Panc1 (cell line): ENCODE measurements around the gene FARS2. TPM values are rescaled to one million over a fixed set of nuclear protein-coding genes. Genes with fewer than 3 reads are reported as not detected.

Experiments
- ATAC-seq: fragments of 200-7000 bp; cut with Tn5 transposase; 2 replicates; pipeline ENCODE4 v1.9.1; 2020; ENCODE audit warnings: mild to moderate bottlenecking, moderate library complexity
- BruUV-seq: library from RNA; stranded (reverse); fragments of 400-500 nt; replicated peaks from 2 replicates; lab custom pipeline; 2021; lab: Mats Ljungman, UMichigan
- CTCF ChIA-PET: fragments of 300-600 bp; sonication (Branson Sonifier 250); formaldehyde crosslinking; loops from one replicate; lab custom pipeline; 2022; ENCODE audit warnings: antibody characterized with exemption; lab: Charles Lee
- POLR2A ChIA-PET: fragments of 300-600 bp; sonication (Branson Sonifier 250); formaldehyde crosslinking; loops from one replicate; lab custom pipeline; 2022; ENCODE audit warnings: antibody characterized with exemption; lab: Charles Lee
- DNase-seq: peaks from one replicate; pipeline ENCODE4 v3.0.0-alpha.2; 2010; ENCODE audit warnings: low read depth, low spot score
- H3K27ac ChIP-seq: 2 replicates; pipeline ENCODE4 v1.5.1; 2011; ENCODE audit warnings: mild to moderate bottlenecking, low read length, inconsistent platforms
- H3K27me3 ChIP-seq: fragments of 200-500 bp; sonication (Bioruptor generic); 2 replicates; pipeline ENCODE4 v1.6.0; 2014; ENCODE audit warnings: low read length, inconsistent platforms; ENCODE audit not compliant: control insufficient read depth, insufficient read depth
- H3K36me3 ChIP-seq: fragments of 200-500 bp; sonication (Bioruptor generic); 2 replicates; pipeline ENCODE4 v1.5.1; 2014; ENCODE audit warnings: inconsistent platforms, mild to moderate bottlenecking, low read length, moderate library complexity; ENCODE audit not compliant: control insufficient read depth, insufficient read depth
- H3K4me1 ChIP-seq: 2 replicates; pipeline ENCODE4 v1.5.1; 2011; ENCODE audit warnings: inconsistent platforms, mild to moderate bottlenecking, low read length, moderate library complexity; ENCODE audit not compliant: control insufficient read depth, insufficient read depth
- H3K4me3 ChIP-seq, 2 experiments: 2 replicates each; pipeline ENCODE4 v1.5.1; 2011 to 2012; ENCODE audit warnings: low read depth in 2 of 2, low read length in 2 of 2, mild to moderate bottlenecking in 2 of 2, inconsistent platforms in 1 of 2, moderate library complexity in 1 of 2
- H3K9me3 ChIP-seq: fragments of 200-500 bp; sonication (Bioruptor generic); 2 replicates; pipeline ENCODE4 v1.5.1; 2014; ENCODE audit warnings: low read depth, mild to moderate bottlenecking, inconsistent platforms, low read length, moderate library complexity; ENCODE audit not compliant: control insufficient read depth, insufficient read depth
- CTCF ChIP-seq: fragments of 450-650 bp; IDR thresholded peaks from 2 replicates; pipeline ENCODE4 v1.5.1; 2017; ENCODE audit warnings: mild to moderate bottlenecking
- POLR2AphosphoS5 ChIP-seq: IDR thresholded peaks from 2 replicates; pipeline ENCODE4 v1.6.1; 2012; ENCODE audit warnings: mild to moderate bottlenecking, low read depth, low read length, moderate library complexity
- REST ChIP-seq, 2 experiments: IDR thresholded peaks; 2 replicates each; pipeline ENCODE4 v1.6.1; 2011 to 2012; ENCODE audit warnings: low read depth in 2 of 2, control low read depth in 1 of 2, low read length in 1 of 2, mild to moderate bottlenecking in 1 of 2, moderate library complexity in 1 of 2; ENCODE audit not compliant: insufficient read depth in 1 of 2
- SIN3A ChIP-seq: IDR thresholded peaks from 2 replicates; pipeline ENCODE4 v1.6.1; 2012; ENCODE audit warnings: low read depth, mild to moderate bottlenecking, low read length, moderate library complexity, borderline replicate concordance; ENCODE audit not compliant: insufficient read depth
- TCF7L2 ChIP-seq: IDR thresholded peaks from 2 replicates; pipeline ENCODE4 v1.6.1; 2011; ENCODE audit warnings: mild to moderate bottlenecking, low read depth, low read length, inconsistent platforms
- in situ Hi-C: cut with HindIII; loops from 2 replicates; pipeline ENCODE4 v1.10.0; 2016; ENCODE audit warnings: low sequenced_read_pairs, low pct_unique_long_range_greater_than_20kb
- intact Hi-C: fragments of 100-400 bp; cut with micrococcal nuclease; formaldehyde crosslinking; loops from one replicate; pipeline ENCODE4 v1.10.0; 2022; ENCODE audit not compliant: unreplicated experiment
- total RNA-seq: library from RNA; stranded (reverse); gene quantifications from one replicate; pipeline ENCODE4 v1.2.1, GENCODE V29; 2021; ENCODE audit not compliant: unreplicated experiment

The FARS2 gene
- total RNA-seq, 1 experiment from 2014 or later, result 12.8 TPM

- ChIA-PET POLR2A (no interaction called here), CTCF (no interaction called here)
- Histone ChIP-seq H3K4me3 (no peak overlapping the region), H3K36me3 (no peaks in the 10 kb centered on the region), H3K9me3 (no peaks in the 10 kb centered on the region), H3K4me1 (no peaks in the 10 kb centered on the region), H3K27ac (no peak overlapping the region), H3K27me3 (no peaks in the 10 kb centered on the region)
- intact Hi-C loops (no loop called here), in situ Hi-C loops (no loop called here)
- TF ChIP-seq SIN3A (no peak), CTCF (no peak; the same call in 1 of the 2 replicates), REST (IDR thresholded peaks at IDR 0.05; ENCODE audit: insufficient read depth in 1 of 2, low read depth in 2 of 2, low read length in 1 of 2) (no peak), TCF7L2 (no peak), POLR2AphosphoS5 (no peak)
- BruUV-seq, result no TSS peak
- no peak for DNase-seq
- no peak for ATAC-seq
Measured at GRCh38 chr6:5388326-5388725, 127.0 kb downstream of the FARS2 start.

- intact Hi-C loops, result no loop called here
- ATAC-seq, result no peak
- no TSS peak for BruUV-seq
- TF ChIP-seq POLR2AphosphoS5, result no peak
- TF ChIP-seq SIN3A, result no peak
- TF ChIP-seq REST (IDR thresholded peaks at IDR 0.05; ENCODE audit: insufficient read depth in 1 of 2, low read depth in 2 of 2, low read length in 1 of 2), result no peak
- TF ChIP-seq TCF7L2, result no peak
- no peak for TF ChIP-seq CTCF
- H3K4me1 ChIP-seq, result no peaks in the 10 kb centered on the region
- no peak overlapping the region for H3K27ac ChIP-seq
- CTCF ChIA-PET, result no interaction called here
- no peaks in the 10 kb centered on the region for H3K36me3 ChIP-seq
- no peaks in the 10 kb centered on the region for H3K9me3 ChIP-seq
- in situ Hi-C loops, result no loop called here
- H3K27me3 ChIP-seq, result no peaks in the 10 kb centered on the region
- no peak overlapping the region for H3K4me3 ChIP-seq
- DNase-seq, result no peak
- POLR2A ChIA-PET, result no interaction called here
Measured at GRCh38 chr6:5389086-5389745, 127.9 kb downstream of the FARS2 start.
